CD4-positive, alpha-beta memory T cell (primary cell): ENCODE measurements around the gene TAC3. TPM values are rescaled to one million over a fixed set of nuclear protein-coding genes. Genes with fewer than 3 reads are reported as not detected.
"Not testable (repeated sequence)": the region's sequence is repeated elsewhere in the genome, so short reads cannot be mapped to it uniquely, and the experiment has no call there.

Source experiments
- CTCF ChIA-PET: fragments of 350-600 bp; sonication (Branson Sonifier 250); formaldehyde crosslinking; loops from one replicate; lab custom pipeline; 2021; ENCODE audit warnings: inconsistent platforms; ENCODE audit not compliant: partially characterized antibody; lab: Charles Lee
- POLR2A ChIA-PET: fragments of 350-600 bp; sonication (Branson Sonifier 250); formaldehyde crosslinking; loops from one replicate; lab custom pipeline; 2021; ENCODE audit not compliant: partially characterized antibody; lab: Charles Lee
- DNase-seq, 5 donors: peaks; one replicate each; pipeline versions ENCODE4 v3.0.0 to v3.0.0-alpha.2; 2020 to 2022; ENCODE audit warnings: mixed read lengths in 1 of 5
- H3K27ac ChIP-seq: one replicate; pipeline ENCODE4 v1.7.0; 2013; ENCODE audit warnings: low read depth, low read length
- H3K27me3 ChIP-seq: 2 replicates; pipeline ENCODE4 v1.7.0; 2013; ENCODE audit warnings: mild to moderate bottlenecking, low read length, moderate library complexity; ENCODE audit not compliant: insufficient read depth
- H3K36me3 ChIP-seq: 2 replicates; pipeline ENCODE4 v1.7.0; 2013; ENCODE audit warnings: mild to moderate bottlenecking, low read length, moderate library complexity; ENCODE audit not compliant: insufficient read depth
- H3K4me1 ChIP-seq: 2 replicates; pipeline ENCODE4 v1.7.0; 2013; ENCODE audit warnings: mild to moderate bottlenecking, low read length, moderate library complexity; ENCODE audit not compliant: insufficient read depth
- H3K4me3 ChIP-seq, 2 donors: one replicate each; pipeline ENCODE4 v1.7.0; 2013; ENCODE audit warnings: low read length in 2 of 2, mild to moderate bottlenecking in 1 of 2
- H3K9me3 ChIP-seq, 2 donors: one replicate each; pipeline ENCODE4 v1.7.0; 2013; ENCODE audit warnings: low read length in 2 of 2, control low read depth in 1 of 2; ENCODE audit not compliant: control insufficient read depth in 1 of 2
- H3K27ac Mint-ChIP-seq, 7 donors: one replicate each; pipeline ENCODE4 v1.8.0; 2020 to 2021; ENCODE audit warnings: mixed read lengths in 7 of 7, mild to moderate bottlenecking in 6 of 7, inconsistent platforms in 3 of 7, moderate library complexity in 3 of 7
- H3K27me3 Mint-ChIP-seq, 2 donors: one replicate each; pipeline ENCODE4 v1.8.0; 2020 to 2021; ENCODE audit warnings: mixed read lengths in 2 of 2
- H3K36me3 Mint-ChIP-seq, 2 donors: one replicate each; pipeline ENCODE4 v1.8.0; 2020 to 2021; ENCODE audit warnings: mixed read lengths in 2 of 2, inconsistent platforms in 1 of 2, mild to moderate bottlenecking in 1 of 2
- H3K4me1 Mint-ChIP-seq, 4 donors: one replicate each; pipeline ENCODE4 v1.8.0; 2020 to 2021; ENCODE audit warnings: mixed read lengths in 4 of 4, mild to moderate bottlenecking in 1 of 4
- H3K4me3 Mint-ChIP-seq, 8 donors: one replicate each; pipeline ENCODE4 v1.8.0; 2020 to 2021; ENCODE audit warnings: mixed read lengths in 8 of 8, mild to moderate bottlenecking in 7 of 8, moderate library complexity in 6 of 8, inconsistent platforms in 3 of 8
- H3K9me3 Mint-ChIP-seq, 8 donors: one replicate each; pipeline ENCODE4 v1.8.0; 2020 to 2021; ENCODE audit warnings: mixed read lengths in 8 of 8, mild to moderate bottlenecking in 5 of 8, inconsistent platforms in 3 of 8, moderate library complexity in 1 of 8
- intact Hi-C: fragments of 100-400 bp; cut with micrococcal nuclease; formaldehyde crosslinking; loops from one replicate; pipeline ENCODE4 v1.15.1; 2023
- polyA plus RNA-seq, 2 donors: library from polyadenylated mRNA; unstranded; fragments of 300-500 nt; fragmentation: Illumina TruSeq; gene quantifications; one replicate each; pipeline ENCODE4 v1.2.3, GENCODE V29; 2021
- total RNA-seq, 2 experiments: library from RNA; stranded (reverse); gene quantifications; one replicate each; pipeline ENCODE4 v1.2.3, GENCODE V29; 2021

Gene TAC3
- total and polyA plus RNA-seq, 4 experiments from 2014 or later, result 0.36 TPM; not detected in 3

GRCh38 chr12:57018906-57019305, 2.6 kb upstream of the TAC3 start:
- peaks cover 3 to 6% of the 10 kb centered on the region in 2 donors for H3K27me3 Mint-ChIP-seq
- H3K9me3 ChIP-seq, result no peaks in the 10 kb centered on the region
- DNase-seq, result no peak
- intact Hi-C loops, result no loop called here
- peaks cover 4% of the 10 kb centered on the region for H3K27me3 ChIP-seq
- no peak overlapping the region for H3K27ac Mint-ChIP-seq
- no peak overlapping the region for H3K27ac ChIP-seq
- no peaks in the 10 kb centered on the region for H3K36me3 ChIP-seq
- no peaks in the 10 kb centered on the region for H3K9me3 Mint-ChIP-seq
- H3K36me3 Mint-ChIP-seq, result no peaks in the 10 kb centered on the region
- H3K4me1 ChIP-seq, result peaks cover 15% of the 10 kb centered on the region
- CTCF ChIA-PET, result interaction anchor here (1.3 to 3.4 kb wide), 3 partner anchors 14 to 47 kb away, joined by 3 to 17 read pairs (median 7); no protein-coding TSS in a partner anchor
- no peak overlapping the region for H3K4me3 Mint-ChIP-seq
- H3K4me3 ChIP-seq, result no peak overlapping the region
- POLR2A ChIA-PET, result interaction anchor here (1.2 kb wide), 1 partner anchor 94 kb away, joined by 3 read pairs; no protein-coding TSS in a partner anchor
- H3K4me1 Mint-ChIP-seq, result peaks cover 3 to 9% (median 5%) of the 10 kb centered on the region in 4 donors

DNA sequence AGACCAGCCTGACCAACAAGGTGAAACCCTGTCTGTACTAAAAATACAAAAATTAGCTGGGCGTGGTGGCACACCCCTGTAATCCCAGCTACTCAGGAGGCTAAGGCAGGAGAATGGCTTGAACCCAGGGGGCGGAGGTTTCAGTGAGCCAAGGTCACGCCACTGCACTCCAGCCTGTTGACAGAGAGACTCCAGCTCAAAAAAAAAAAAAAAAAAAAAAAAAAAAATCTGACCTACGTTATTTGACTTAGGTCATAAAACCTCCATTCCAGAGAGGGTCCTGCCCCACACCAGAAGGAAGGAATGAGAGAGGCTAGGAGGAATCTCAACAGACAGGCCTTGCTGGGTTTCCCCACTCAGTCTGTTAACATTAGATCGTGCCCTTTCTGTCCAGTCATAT, 2.0 kb upstream of the TAC3 start:
- H3K27ac Mint-ChIP-seq, H3K9me3 ChIP-seq, H3K4me3 Mint-ChIP-seq, H3K36me3 ChIP-seq, intact Hi-C loops, H3K27ac ChIP-seq, H3K27me3 Mint-ChIP-seq, H3K9me3 Mint-ChIP-seq, H3K4me3 ChIP-seq, H3K27me3 ChIP-seq, H3K36me3 Mint-ChIP-seq, H3K4me1 Mint-ChIP-seq, DNase-seq: not testable (repeated sequence)
- CTCF ChIA-PET, result interaction anchor here (0.7 to 3.4 kb wide), 8 partner anchors 11 to 157 kb away, joined by 3 to 17 read pairs (median 4); no protein-coding TSS in a partner anchor
- POLR2A ChIA-PET, result interaction anchor here (0.6 to 1.2 kb wide), 2 partner anchors 94 to 179 kb away, joined by 3 to 5 read pairs; no protein-coding TSS in a partner anchor
- peaks cover 15% of the 10 kb centered on the region for H3K4me1 ChIP-seq

DNA sequence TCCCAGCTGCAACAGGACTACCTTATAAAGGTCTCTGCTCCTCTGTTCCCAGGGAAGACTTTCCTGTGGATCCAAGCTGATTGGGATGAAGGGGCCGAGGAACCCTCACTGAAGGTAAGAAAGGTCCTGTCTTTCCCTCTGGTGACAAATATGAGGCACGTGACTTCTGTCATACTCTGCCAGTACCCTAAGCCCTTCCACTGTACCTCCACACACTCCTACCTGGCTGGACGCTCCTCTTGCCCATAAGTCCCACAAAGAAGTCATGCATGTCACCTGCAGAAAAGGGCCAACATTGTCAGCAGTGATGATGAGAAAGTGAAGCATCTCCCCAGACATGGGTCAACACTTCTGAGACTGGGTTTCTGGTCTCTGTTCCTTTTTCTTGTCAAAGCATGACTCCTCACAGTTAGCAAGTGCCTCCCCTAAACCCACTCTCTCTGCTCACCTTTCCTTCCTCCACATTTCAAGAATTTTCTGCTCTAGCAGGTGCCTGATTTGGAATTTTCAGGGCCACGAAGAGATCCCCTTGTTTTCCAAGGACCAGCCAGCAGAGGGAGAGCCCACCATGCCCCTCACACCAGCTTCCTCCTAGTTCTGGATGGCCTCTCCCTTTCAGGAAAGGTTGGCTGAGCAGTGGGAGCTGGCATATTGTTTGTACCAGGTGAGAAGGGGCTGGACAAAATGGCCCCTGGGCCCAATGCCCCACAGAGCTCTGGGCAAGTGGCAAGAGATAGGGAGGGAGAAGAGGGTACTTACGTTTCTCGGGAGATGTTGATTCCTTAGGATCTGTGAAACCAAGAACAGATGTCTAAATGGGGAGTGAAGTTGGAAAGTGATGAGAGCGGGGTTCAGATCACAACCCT, 3.5 kb downstream of the TAC3 start:
- Histone ChIP-seq H3K27ac (no peak overlapping the region), H3K27me3 (peaks cover 4% of the 10 kb centered on the region), H3K4me1 (peaks cover 24% of the 10 kb centered on the region), H3K4me3 (no peak overlapping the region), H3K36me3 (no peaks in the 10 kb centered on the region), H3K9me3 (no peaks in the 10 kb centered on the region)
- no peak for DNase-seq
- peaks cover 18 to 34% (median 27%) of the 10 kb centered on the region in 4 donors for H3K4me1 Mint-ChIP-seq
- peak overlapping the region in 2 of 8 donors; percentile 12 to 46 for H3K4me3 Mint-ChIP-seq
- POLR2A ChIA-PET, result interaction anchor here (1.0 kb wide), 1 partner anchor 28 kb away, joined by 3 read pairs; no protein-coding TSS in a partner anchor
- peaks cover 4% of the 10 kb centered on the region in 2 donors for H3K27me3 Mint-ChIP-seq
- peak overlapping the region in 2 of 7 donors; percentile 16 to 48 for H3K27ac Mint-ChIP-seq
- intact Hi-C loops, result no loop called here
- no peaks in the 10 kb centered on the region for H3K36me3 Mint-ChIP-seq
- H3K9me3 Mint-ChIP-seq, result peaks cover 0 to 2% (median 0%) of the 10 kb centered on the region in 8 donors
- CTCF ChIA-PET, result interaction anchor here (15.8 kb wide), 1 partner anchor 50 kb away, joined by 226 read pairs; no protein-coding TSS in a partner anchor

DNA sequence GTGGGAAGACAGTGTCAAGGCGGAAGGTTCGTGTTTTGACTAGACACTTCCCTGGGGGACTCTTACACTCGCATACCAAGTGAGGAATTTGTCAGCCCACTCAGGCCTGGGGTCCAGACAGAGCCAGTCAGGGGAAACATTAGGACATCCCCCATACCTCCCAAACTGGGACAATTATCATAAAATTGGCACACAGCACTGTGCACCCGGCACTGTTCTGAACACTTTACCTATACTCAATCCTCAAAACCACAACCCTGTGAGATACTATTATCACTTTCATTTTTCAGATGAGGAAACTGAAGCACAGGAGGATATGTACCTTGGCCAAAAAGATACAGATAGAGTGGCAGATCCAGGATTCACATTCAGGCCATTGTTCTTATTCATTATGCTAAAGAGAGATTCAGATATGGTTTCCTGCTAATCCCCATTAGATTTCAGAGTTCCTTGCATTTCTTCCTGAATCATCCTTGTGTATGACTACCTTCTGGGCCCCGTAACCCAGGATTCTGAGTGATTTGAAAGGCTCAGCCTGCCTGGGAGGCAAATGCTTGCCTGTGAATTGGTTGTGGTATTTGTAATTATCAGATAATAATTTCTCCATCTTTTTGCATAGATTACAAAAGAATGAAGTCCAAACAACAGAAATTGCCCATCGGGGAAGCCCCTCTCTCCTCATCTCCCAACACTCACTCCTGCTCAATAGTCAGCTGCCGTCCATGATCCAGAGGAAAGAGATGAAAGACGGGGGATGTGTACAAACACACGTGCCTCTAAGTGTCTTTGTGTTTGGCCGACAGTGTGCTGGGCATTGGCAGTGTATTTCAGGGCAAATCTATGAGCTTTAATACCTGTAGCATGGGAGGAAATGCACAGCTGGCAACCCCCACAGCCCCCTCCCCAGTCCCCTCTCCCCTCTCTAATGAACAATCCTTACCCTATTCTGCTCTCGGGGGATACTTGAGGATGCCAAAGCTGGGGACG, 4.6 kb downstream of the TAC3 start:
- DNase-seq, result peak in 4 of 5 donors; percentile 31 to 58 (median 46)
- Histone ChIP-seq H3K27ac (peak overlapping the region; percentile 22), H3K4me1 (peaks cover 35% of the 10 kb centered on the region), H3K36me3 (no peaks in the 10 kb centered on the region), H3K4me3 (peak overlapping the region in 1 of 2 donors; percentile 37), H3K9me3 (no peaks in the 10 kb centered on the region), H3K27me3 (peaks cover 4% of the 10 kb centered on the region)
- CTCF ChIA-PET, result interaction anchor here (1.0 to 15.8 kb wide), 6 partner anchors 10 to 101 kb away, joined by 3 to 226 read pairs (median 5); no protein-coding TSS in a partner anchor
- Mint-ChIP-seq H3K36me3 (peaks cover 0 to under 1% of the 10 kb centered on the region in 2 donors), H3K4me1 (peaks cover 26 to 44% (median 36%) of the 10 kb centered on the region in 4 donors), H3K27ac (peak overlapping the region; percentile 41 to 93 (median 80)), H3K9me3 (peaks cover 0 to 2% (median 0%) of the 10 kb centered on the region in 8 donors), H3K4me3 (peak overlapping the region; percentile 53 to 83 (median 71)), H3K27me3 (peaks cover 4% of the 10 kb centered on the region in 2 donors)
- POLR2A ChIA-PET, result interaction anchor here (0.9 to 8.7 kb wide), 5 partner anchors 29 to 790 kb away, joined by 3 to 62 read pairs (median 3); partner anchors contain the start of genes RNF41 and STAT6
- intact Hi-C loops, result no loop called here

DNA sequence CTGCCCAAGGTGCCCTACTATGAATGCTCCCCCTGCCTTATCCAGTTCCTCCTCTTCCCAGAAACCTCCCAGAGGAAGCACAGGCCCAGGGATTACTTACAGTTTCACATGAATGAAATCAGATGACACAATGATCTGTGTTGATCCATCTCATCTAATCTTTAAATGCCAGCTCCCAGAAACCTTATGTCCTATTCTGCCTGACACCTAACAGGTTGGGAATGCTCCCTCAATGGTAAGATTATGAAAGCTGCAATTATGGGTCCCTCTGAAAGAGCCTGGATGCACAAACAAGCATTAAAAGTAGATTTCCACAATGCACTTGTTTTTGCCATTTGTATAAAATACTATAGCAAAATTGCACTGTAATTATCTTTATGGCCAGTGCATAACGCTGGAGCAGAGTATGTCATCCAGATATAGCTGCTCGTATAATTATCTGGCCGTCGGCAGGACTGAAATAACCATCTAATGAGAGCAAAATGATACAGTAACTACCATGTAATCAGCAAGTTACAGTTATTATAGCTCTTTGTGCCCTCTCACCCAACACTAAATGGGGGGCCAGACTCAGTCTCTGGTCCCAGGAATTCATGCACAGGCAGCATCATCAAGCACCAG, 5.6 kb downstream of the TAC3 start:
- peaks cover 0 to 4% of the 10 kb centered on the region in 2 donors for H3K36me3 Mint-ChIP-seq
- POLR2A ChIA-PET, result interaction anchor here (0.9 to 8.7 kb wide), 4 partner anchors 76 to 789 kb away, joined by 3 to 62 read pairs (median 4); partner anchors contain the start of genes RNF41 and STAT6
- H3K27me3 Mint-ChIP-seq, result peaks cover 4% of the 10 kb centered on the region in 2 donors
- H3K36me3 ChIP-seq, result no peaks in the 10 kb centered on the region
- no peak for DNase-seq
- H3K27me3 ChIP-seq, result peaks cover 2% of the 10 kb centered on the region
- H3K4me1 Mint-ChIP-seq, result peaks cover 29 to 49% (median 39%) of the 10 kb centered on the region in 4 donors
- H3K27ac Mint-ChIP-seq, result peak overlapping the region in 5 of 7 donors; percentile 41 to 89 (median 77)
- peaks cover 39% of the 10 kb centered on the region for H3K4me1 ChIP-seq
- no peaks in the 10 kb centered on the region for H3K9me3 ChIP-seq
- peak overlapping the region in 1 of 2 donors; percentile 37 for H3K4me3 ChIP-seq
- peak overlapping the region in 1 of 8 donors; percentile 77 for H3K4me3 Mint-ChIP-seq
- H3K27ac ChIP-seq, result peak overlapping the region; percentile 22
- CTCF ChIA-PET, result interaction anchor here (0.6 to 15.8 kb wide), 7 partner anchors 9 to 262 kb away, joined by 3 to 226 read pairs (median 5); no protein-coding TSS in a partner anchor
- peaks cover 0 to 2% (median 0%) of the 10 kb centered on the region in 8 donors for H3K9me3 Mint-ChIP-seq
- intact Hi-C loops, result no loop called here
